Esophagus squamous epithelium (tissue), 5 donors: ENCODE measurements around the gene DAP. TPM values are rescaled to one million over a fixed set of nuclear protein-coding genes. Genes with fewer than 3 reads are reported as not detected.

ENCODE experiments used
- DNase-seq: peaks from one replicate; lab custom pipeline; 2025; lab: John Stamatoyannopoulos, UW
- H3K27ac ChIP-seq, 4 donors: fragments of 200-600 bp; sonication (generic); one replicate each; pipeline ENCODE4 v1.5.1; 2016 to 2019; ENCODE audit warnings: mild to moderate bottlenecking in 1 of 4
- H3K27me3 ChIP-seq, 4 donors: fragments of 200-600 bp; sonication (generic); 1 replicate in 3 of 4; 2 replicates in 1 of 4; pipeline versions ENCODE4 v1.5.1 to v1.6.0; 2017 to 2021; ENCODE audit warnings: antibody characterized with exemption in 1 of 4
- H3K36me3 ChIP-seq, 3 donors: fragments of 200-600 bp; sonication (generic); one replicate each; pipeline ENCODE4 v1.5.1; 2016 to 2019
- H3K4me1 ChIP-seq, 3 donors: fragments of 200-600 bp; sonication (generic); one replicate each; pipeline ENCODE4 v1.5.1; 2017 to 2019
- H3K4me3 ChIP-seq, 4 donors: fragments of 200-600 bp; sonication (generic); 1 replicate in 3 of 4; 2 replicates in 1 of 4; pipeline ENCODE4 v1.5.1; 2016 to 2019; ENCODE audit warnings: mild to moderate bottlenecking in 2 of 4, moderate library complexity in 1 of 4
- H3K9me3 ChIP-seq, 3 donors: fragments of 200-600 bp; sonication (generic); one replicate each; pipeline ENCODE4 v1.5.1; 2016 to 2019
- CTCF ChIP-seq, 6 experiments: fragments of 450-650 bp in 4 of 6; fragments of 200-600 bp in 2 of 6; sonication (generic) in 2 of 6; IDR thresholded peaks; one replicate each; pipeline ENCODE4 v1.5.1; 2016 to 2019; ENCODE audit warnings: antibody characterized with exemption in 6 of 6, mild to moderate bottlenecking in 4 of 6, moderate library complexity in 4 of 6
- POLR2A ChIP-seq, 4 donors: fragments of 450-650 bp; IDR thresholded peaks; one replicate each; pipeline ENCODE4 v1.6.1; 2017; ENCODE audit warnings: antibody characterized with exemption in 4 of 4, mild to moderate bottlenecking in 4 of 4, moderate library complexity in 3 of 4
- WGBS, 2 donors: methylation state at CpG; one replicate each; pipeline ENCODE4 v1.1.5; 2018; 5-methylcytosine and 5-hydroxymethylcytosine counted together
- intact Hi-C: fragments of 100-400 bp; cut with DNase I; formaldehyde crosslinking; loops from one replicate; pipeline ENCODE4 v1.15.0; 2022
- total RNA-seq, 4 donors: library from RNA; depleted of rRNA; stranded (reverse); fragments of >200 nt; gene quantifications; one replicate each; pipeline ENCODE4 v1.1.0, GENCODE V29; 2016
- donor health status: DM: yes; HTN: yes; CAD: no.

Gene DAP
- total RNA-seq, 4 donors from 2014 or later = 15.7 to 35.5 (median 29.5) TPM

GRCh38 chr5:10677533-10677932 is 83.5 kb downstream of the DAP start:
- no peaks in the 10 kb centered on the region for H3K4me1 ChIP-seq
- H3K4me3 ChIP-seq = no peak overlapping the region
- TF ChIP-seq CTCF (IDR thresholded peaks at IDR 0.05) (no peak), POLR2A (IDR thresholded peaks at IDR 0.05) (no peak)
- peaks cover 6 to 55% (median 19%) of the 10 kb centered on the region in 3 donors for H3K36me3 ChIP-seq
- no peaks in the 10 kb centered on the region for H3K9me3 ChIP-seq
- no peak for DNase-seq
- WGBS, 2 donors = 88 to 89% methylated on average over 3 to 6 of the region's 7 CpGs
- H3K27ac ChIP-seq = no peak overlapping the region
- intact Hi-C loops = no loop called here
- no peaks in the 10 kb centered on the region for H3K27me3 ChIP-seq

- Histone ChIP-seq H3K27ac (no peak overlapping the region), H3K4me1 (no peaks in the 10 kb centered on the region), H3K36me3 (peaks cover 0 to 49% (median 19%) of the 10 kb centered on the region in 3 donors), H3K9me3 (no peaks in the 10 kb centered on the region), H3K4me3 (no peak overlapping the region), H3K27me3 (no peaks in the 10 kb centered on the region)
- no peak for TF ChIP-seq POLR2A (IDR thresholded peaks at IDR 0.05)
- TF ChIP-seq CTCF (IDR thresholded peaks at IDR 0.05) = no peak
- 94% methylated on average over 1 of the region's 1 CpG for WGBS, 2 donors
- no peak for DNase-seq
- intact Hi-C loops = no loop called here
Measured at GRCh38 chr5:10676946-10677345, 84.1 kb downstream of the DAP start.

- Histone ChIP-seq H3K4me3 (no peak overlapping the region), H3K36me3 (peaks cover 0 to 42% (median 18%) of the 10 kb centered on the region in 3 donors), H3K4me1 (no peaks in the 10 kb centered on the region), H3K27me3 (no peaks in the 10 kb centered on the region), H3K9me3 (no peaks in the 10 kb centered on the region), H3K27ac (no peak overlapping the region)
- TF ChIP-seq POLR2A (IDR thresholded peaks at IDR 0.05) = no peak
- TF ChIP-seq CTCF (IDR thresholded peaks at IDR 0.05) = no peak
- DNase-seq = no peak
- WGBS, 2 donors = 74 to 76% methylated on average over 4 of the region's 4 CpGs
- intact Hi-C loops = no loop called here
Measured at GRCh38 chr5:10676224-10676623, 84.8 kb downstream of the DAP start.

GRCh38 chr5:10675177-10675700 is 85.8 kb downstream of the DAP start:
- 73 to 87% methylated on average over 13 to 14 of the region's 14 CpGs for WGBS, 2 donors

GRCh38 chr5:10674582-10674981 is 86.5 kb downstream of the DAP start:
- H3K27me3 ChIP-seq = no peaks in the 10 kb centered on the region
- no peak for DNase-seq
- H3K4me1 ChIP-seq = no peaks in the 10 kb centered on the region
- H3K9me3 ChIP-seq = no peaks in the 10 kb centered on the region
- H3K27ac ChIP-seq = no peak overlapping the region
- TF ChIP-seq CTCF (IDR thresholded peaks at IDR 0.05) (no peak), POLR2A (IDR thresholded peaks at IDR 0.05) (no peak)
- H3K36me3 ChIP-seq = peaks cover 0 to 25% (median 11%) of the 10 kb centered on the region in 3 donors
- 58 to 81% methylated on average over 6 of the region's 6 CpGs for WGBS, 2 donors
- intact Hi-C loops = no loop called here
- H3K4me3 ChIP-seq = no peak overlapping the region

More at GRCh38 chr5:10675177-10675700, 85.8 kb downstream of the DAP start:
- Histone ChIP-seq H3K9me3 (no peaks in the 10 kb centered on the region), H3K4me1 (no peaks in the 10 kb centered on the region), H3K4me3 (no peak overlapping the region), H3K27me3 (no peaks in the 10 kb centered on the region), H3K36me3 (peaks cover 0 to 32% (median 12%) of the 10 kb centered on the region in 3 donors), H3K27ac (no peak overlapping the region)
- intact Hi-C loops = no loop called here
- no peak for DNase-seq
- TF ChIP-seq POLR2A (IDR thresholded peaks at IDR 0.05) = no peak
- TF ChIP-seq CTCF (IDR thresholded peaks at IDR 0.05) = no peak
